ENCODE data around the gene POLR1E.

DNA sequence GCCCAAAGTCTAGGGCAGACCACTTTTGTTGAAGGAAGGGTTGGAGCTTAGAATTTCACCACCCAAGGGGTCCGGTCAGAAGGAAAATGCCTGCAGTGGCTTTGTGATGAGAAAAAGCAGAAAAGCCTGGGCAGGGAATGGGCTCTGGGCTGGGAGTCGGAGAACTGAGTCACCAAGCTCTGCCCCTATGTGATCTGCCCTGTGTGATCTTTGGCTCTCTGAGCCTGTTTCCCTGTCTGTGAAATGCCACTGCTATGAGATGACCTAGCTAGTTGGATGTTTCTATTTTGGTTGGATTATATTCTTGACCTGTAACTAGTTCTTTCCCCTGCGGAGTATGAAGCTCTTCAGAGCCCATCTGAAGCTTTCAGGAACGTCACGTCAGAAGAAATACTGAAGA is 9.8 kb downstream of the POLR1E start:
- TF ChIP-seq POLR2AphosphoS5 (IDR thresholded peaks at IDR 0.05; ENCODE audit: low read depth, low read length) = no peak
- TF ChIP-seq TAF1 (IDR thresholded peaks at IDR 0.05; ENCODE audit: low read depth, low read length) = no peak
- no peak for TF ChIP-seq PAX5 (IDR thresholded peaks at IDR 0.05; ENCODE audit: insufficient read depth, low read length, severe bottlenecking)
- no peak for TF ChIP-seq POLR2A (IDR thresholded peaks at IDR 0.05; ENCODE audit: low read depth, low read length)
- TF ChIP-seq SPI1 (IDR thresholded peaks at IDR 0.05; ENCODE audit: low read depth, low read length) = no peak

Data from GM12891 (cell line).